Measurements from ENCODE around the gene KLHDC3.

The KLHDC3 gene, protein sequence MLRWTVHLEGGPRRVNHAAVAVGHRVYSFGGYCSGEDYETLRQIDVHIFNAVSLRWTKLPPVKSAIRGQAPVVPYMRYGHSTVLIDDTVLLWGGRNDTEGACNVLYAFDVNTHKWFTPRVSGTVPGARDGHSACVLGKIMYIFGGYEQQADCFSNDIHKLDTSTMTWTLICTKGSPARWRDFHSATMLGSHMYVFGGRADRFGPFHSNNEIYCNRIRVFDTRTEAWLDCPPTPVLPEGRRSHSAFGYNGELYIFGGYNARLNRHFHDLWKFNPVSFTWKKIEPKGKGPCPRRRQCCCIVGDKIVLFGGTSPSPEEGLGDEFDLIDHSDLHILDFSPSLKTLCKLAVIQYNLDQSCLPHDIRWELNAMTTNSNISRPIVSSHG

GRCh38 chr6:43013843-43014433 lies at the start of gene KLHDC3, which contains the start of gene MEA1:
KLHDC3 (plus strand) TSS chr6:43014249; CDS start chr6:43017193, 2,944 bp downstream.
MEA1 (minus strand) TSS chr6:43013946; CDS start chr6:43013813, 133 bp downstream.
- peak; percentile 99 for DNase-seq

DNA sequence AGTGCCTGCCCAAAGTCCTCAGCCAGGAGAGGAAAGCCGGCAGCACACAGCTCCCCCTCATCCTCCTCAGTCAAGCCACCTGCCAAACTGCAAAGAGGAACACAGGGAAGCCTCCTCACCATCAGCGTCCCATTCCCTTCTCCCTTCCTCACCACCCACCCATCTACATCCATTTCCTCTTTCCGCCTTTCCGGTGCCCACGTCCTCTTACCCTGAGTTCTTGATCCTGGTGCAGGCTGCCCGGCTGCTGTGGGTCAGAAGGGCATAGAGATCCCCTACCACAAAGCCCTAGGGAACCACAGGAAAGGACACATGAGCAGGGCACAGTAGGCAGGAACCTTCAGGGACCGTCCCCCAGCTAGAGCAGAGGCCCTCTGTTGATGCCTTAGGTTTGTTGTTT lies 47.5 kb upstream of the KLHDC3 start:
- DNase-seq: no peak

GRCh38 chr6:42967228-42967627 lies 46.8 kb upstream of the KLHDC3 start:
- DNase-seq: no peak

DNA sequence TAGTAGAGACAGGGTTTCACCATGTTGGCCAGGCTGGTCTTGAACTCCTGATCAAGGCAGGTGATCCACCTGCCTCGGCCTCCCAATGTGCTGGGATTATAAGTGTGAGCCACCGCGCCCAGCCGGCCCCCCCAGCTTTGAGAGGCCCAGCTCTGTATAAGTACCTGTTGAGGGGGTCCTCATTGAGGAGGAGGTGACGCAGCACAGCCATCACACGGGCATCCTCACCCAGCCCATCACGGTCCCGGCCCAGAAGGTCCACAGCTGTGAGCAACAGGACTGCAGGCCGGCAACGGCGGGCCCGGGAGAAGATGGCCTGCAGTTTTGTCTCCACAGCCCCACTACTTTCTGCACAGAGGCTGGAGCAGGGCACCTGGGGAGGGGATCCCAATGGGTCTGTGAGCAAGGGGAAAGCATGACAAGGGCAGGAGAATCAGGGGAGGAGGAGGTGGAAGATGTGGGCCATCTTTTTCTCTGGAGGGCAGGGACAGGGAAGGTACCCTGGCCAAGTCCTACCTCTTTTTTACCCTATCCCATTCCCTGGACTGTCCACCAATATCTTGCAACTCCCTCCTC lies 45.8 kb upstream of the KLHDC3 start:
- DNase-seq: no peak

DNA sequence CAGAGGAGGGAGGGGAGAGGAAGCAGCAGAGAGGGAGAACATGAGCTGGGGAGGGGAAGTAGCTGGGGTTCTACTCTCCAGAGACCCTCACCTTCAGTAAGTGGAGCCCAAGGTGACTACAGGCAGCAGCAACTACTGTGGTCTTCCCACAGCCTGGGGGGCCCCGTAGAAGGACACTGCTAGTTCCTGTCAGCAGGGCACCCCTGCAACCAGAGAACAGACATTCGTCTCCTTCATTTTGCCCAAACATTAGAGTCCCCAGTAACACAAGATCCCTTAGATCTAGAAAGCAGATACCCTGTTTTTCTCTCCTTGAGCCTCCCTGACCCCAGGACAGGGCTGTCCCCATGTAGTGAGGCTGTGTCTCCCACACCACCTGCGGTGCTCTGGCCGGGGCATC lies 45.3 kb upstream of the KLHDC3 start:
- DNase-seq: no peak

DNA sequence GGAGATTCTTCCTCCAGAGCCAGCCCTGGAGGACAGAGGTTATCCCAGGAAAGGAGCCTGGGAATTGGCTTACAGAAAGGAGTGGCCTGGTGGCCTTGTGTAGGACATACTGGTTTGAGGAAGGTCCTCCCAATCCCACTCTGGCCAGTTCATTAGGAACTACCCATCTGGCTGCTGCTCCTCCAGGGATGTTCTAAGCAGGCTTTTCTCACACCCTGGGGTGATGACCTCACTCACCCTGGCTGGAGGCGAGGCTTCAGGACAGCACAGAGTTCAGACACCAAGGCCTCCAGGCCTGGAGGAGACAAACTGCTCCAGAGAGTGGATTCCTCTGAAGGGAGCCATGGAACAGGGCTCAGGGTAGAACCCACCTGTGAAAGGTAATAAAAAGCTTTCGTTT lies 44.6 kb upstream of the KLHDC3 start:
- no peak for DNase-seq

DNA sequence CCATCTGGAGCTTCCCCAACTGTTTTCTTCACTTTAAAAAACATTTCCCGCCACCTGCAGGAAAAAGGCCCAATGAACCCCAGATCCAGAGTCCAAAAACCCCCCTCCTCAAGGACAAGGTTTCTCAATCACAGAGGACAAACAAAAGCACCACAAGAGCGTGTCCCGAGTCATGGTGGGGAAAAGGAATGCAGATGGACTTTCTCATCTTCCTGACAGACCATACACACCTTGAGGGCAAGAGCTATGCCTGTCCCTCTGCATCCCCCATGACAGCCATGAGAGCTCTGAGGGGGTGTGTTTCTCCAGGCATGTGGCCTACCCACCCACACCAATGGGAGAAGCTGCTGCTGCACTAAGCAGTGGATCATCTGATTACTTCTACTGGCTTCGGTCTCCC lies 44.1 kb upstream of the KLHDC3 start:
- no peak for DNase-seq

GRCh38 chr6:42970871-42971612 lies 43.0 kb upstream of the KLHDC3 start:
- no peak for DNase-seq

DNA sequence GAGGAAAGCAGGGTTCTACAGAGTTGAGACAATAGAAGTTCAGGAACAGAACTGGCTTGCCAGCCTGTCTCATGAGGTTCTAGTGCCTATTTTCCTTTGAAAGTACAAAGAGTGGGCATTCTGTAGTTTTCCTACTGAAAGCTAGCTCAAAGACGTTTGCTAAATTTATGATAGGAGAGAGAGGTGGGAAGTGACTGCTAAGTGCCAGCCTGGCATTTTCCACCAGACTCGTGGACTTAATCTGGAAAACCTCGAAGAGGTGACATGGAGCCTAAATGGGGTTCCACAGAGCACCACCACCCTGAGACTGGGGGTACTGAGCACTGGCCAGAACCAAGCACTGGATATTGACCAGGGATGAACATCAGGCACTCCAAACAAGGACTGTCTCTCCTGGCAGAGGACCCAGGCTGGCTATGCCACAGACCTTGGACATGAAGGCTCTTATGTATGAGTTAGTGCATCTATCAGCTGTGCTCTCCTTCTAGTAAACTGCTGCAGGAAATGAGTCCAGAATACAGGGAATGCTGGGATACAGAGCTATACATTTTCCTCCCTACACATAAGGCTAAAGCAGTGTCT lies 42.2 kb upstream of the KLHDC3 start:
- DNase-seq: no peak

- DNase-seq: no peak
Observed at GRCh38 chr6:42973926-42974325, 40.1 kb upstream of the KLHDC3 start.

DNA sequence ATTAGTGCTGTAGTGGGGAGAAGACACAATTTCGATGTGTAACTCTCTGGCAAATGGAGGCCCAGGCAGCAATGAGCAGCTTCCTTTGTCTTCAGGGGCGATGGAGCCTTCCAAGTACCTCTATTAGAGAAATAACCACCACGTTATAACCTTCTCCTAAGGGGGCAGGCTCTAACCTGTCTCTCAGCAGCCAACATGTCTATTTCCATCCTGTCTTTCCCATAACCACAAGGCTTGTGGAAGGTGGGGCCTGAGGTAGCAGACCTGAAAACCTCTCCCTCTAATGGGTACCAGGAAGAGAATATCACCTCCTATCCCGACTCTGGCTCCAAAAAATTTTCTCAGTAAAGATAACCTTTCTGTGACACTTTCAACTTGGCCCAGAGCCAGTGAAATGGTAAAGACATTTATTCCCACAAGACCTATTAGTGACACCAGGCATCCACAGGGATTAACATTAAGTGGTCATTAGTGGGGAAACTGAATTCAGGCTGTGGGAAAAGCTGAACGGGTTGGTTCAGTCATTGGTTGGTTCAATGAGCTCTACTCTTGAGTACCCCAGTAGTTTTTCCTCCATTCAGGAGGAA lies 39.0 kb upstream of the KLHDC3 start:
- no peak for DNase-seq

DNA sequence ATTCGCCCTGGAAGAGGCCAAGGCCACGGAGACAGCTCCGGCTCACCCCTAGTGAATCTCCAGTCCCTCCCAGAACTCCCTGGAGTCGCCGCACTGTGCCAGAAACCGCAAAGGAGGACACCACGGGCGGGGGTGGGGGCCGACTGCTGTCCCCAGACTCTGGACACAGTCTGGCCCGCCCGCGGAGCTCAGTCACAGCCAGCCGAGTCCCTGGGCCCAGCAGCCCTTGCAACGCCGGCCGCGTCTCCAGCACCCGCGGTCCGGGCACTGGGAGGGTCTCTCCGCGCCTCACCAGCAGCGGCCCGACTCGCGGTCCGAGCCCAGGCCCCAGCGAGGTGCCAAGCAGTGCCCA lies 35.6 kb upstream of the KLHDC3 start:
- no peak for DNase-seq

GRCh38 chr6:42978839-42979522 lies 35.1 kb upstream of the KLHDC3 start, which contains the start of gene PEX6:
PEX6 (minus strand) TSS chr6:42979181; CDS start chr6:42979150, 31 bp downstream.
- peak in 1 of 2 experiments; percentile 64 for DNase-seq

DNA sequence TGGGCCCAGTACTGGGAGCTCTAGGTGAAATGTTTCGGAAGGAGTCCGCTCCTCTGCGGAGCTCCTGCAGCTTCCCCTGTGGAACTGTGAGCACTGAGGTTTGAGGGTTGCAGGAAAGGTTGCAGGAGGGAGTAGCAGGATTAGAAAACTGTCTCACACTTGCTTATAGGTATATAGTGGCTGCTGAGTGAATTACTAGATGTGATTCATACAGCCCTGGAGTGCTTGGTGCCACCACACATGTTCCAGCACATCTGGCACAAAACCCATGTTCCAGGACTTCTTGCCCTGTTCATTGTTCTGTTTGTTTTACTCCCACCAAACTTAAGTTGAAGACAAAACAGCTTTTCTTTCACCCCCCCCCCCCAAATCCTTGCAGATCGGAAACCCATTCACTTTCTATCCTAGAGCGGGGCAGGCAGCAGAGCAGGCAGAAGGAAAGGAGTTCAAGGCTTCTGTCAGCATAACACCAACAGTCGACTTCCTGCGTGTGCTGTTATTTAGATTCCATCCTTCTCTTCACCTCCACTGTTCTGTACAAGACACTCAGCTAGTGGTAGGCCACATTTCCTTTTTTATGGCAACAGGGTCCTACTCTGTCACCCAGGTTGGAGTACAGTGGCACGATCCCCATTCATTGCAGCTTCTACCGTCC lies 34.4 kb upstream of the KLHDC3 start:
- no peak for DNase-seq

DNA sequence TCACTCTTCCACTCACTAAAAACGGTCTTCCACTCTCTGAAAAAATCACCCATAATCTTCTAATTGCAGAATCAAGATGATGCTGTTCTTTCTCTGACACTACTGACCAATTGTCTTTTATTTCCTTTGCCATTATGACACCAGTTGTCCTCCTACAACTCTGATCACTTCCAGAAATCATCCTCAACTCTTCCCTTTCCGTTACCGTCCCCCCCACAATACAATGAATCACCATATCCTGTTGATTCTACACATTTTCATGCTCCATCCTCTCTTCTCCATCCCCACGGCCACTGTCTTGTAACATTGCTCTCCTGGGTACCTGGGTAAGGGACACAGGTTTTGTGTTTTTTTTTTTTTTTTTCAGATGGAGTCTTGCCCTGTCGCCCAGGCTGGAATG lies 32.2 kb upstream of the KLHDC3 start:
- no peak for DNase-seq

GRCh38 chr6:42984001-42984923 lies 29.8 kb upstream of the KLHDC3 start, which contains the start of gene PPP2R5D:
PPP2R5D (plus strand) TSS chr6:42984570; CDS start chr6:42984678, 108 bp downstream.
- DNase-seq: peak; percentile 99

GRCh38 chr6:42984924-42985475 lies 29.0 kb upstream of the KLHDC3 start:
- DNase-seq: no peak

DNA sequence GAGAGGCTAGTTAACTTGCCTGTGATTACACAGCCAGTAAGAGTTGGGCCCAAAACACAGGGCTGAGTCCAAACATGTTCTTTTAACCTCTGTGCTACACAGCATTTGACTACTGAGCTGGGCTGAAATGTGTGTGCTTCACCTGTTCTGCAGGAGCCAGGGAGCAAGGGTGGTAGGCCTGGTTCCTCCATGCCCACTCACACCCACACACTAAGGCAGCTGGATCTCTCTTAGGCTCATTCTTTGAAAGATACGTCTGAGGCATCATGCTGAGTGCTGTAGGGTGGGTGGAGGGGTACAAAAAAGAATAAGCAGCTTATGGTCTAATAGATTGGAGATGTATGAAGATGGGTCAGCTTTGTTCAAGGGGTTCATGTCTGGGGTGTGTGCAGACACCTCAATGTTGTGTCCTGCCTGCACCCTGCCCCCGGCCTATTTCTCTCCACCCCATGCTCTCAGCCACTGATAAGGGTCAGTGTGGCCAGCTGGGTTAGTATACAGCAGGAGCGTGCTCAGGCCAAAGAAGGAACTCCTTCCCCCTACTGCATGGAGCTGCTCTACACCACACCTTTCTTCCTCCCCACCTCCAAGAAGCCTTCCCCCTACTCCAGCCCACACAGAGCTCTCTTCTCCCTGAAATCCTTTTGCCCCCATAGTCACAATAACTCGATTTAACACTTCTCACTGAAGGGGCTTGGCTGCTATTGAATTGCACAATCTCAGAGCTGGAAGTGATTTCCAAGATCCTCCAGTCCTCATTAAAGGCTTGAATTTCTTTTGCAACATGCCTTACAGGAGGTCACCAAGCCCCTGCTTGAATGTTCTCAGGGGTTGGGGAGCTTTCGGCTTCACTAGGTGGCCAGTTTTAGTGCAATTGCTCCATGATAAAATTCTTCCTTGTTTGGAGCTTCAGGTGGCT lies 26.3 kb upstream of the KLHDC3 start:
- DNase-seq: no peak

Measured in cerebellar nuclear complex (tissue), 1 donor.